Muscle of leg (tissue), 11 donors: ENCODE results near the gene MPHOSPH9. TPM values are rescaled to one million over a fixed set of nuclear protein-coding genes. Genes with fewer than 3 reads are reported as not detected.
"Not testable (repeated sequence)": the region's sequence is repeated elsewhere in the genome, so short reads cannot be mapped to it uniquely, and the experiment has no call there.

Experiments
- DNase-seq: peaks from one replicate; pipeline ENCODE4 v3.0.0; 2013
- H3K27ac ChIP-seq: one replicate; pipeline ENCODE4 v1.5.1; 2013; ENCODE audit warnings: mild to moderate bottlenecking, low read length, control low read depth
- H3K27me3 ChIP-seq: one replicate; pipeline ENCODE4 v1.6.1; 2013; ENCODE audit warnings: low read length; ENCODE audit not compliant: control insufficient read depth, insufficient read depth
- H3K36me3 ChIP-seq: one replicate; pipeline ENCODE4 v1.6.1; 2013; ENCODE audit warnings: low read length; ENCODE audit not compliant: control insufficient read depth, insufficient read depth
- H3K4me1 ChIP-seq: one replicate; pipeline ENCODE4 v1.6.1; 2013; ENCODE audit warnings: low read length; ENCODE audit not compliant: control insufficient read depth, insufficient read depth
- H3K4me3 ChIP-seq: one replicate; pipeline ENCODE4 v1.5.1; 2013; ENCODE audit warnings: low read length, control low read depth
- H3K9me3 ChIP-seq: replicated peaks from 2 replicates; pipeline ENCODE4 v1.6.1; 2013; ENCODE audit warnings: low read depth, low read length; ENCODE audit not compliant: control insufficient read depth
- WGBS: methylation state at CpG from one replicate; pipeline ENCODE4 v1.1.5; 2013; ENCODE audit warnings: missing lambda C conversion rate; ENCODE audit not compliant: insufficient coverage; 5-methylcytosine and 5-hydroxymethylcytosine counted together
- polyA plus RNA-seq, 8 donors: library from polyadenylated mRNA; unstranded; fragments of 120-200 nt; gene quantifications; one replicate each; pipeline versions ENCODE4 v1.2.1 to v1.2.3, GENCODE V29; 2013; ENCODE audit warnings: inconsistent platforms in 1 of 8, low replicate concordance in 1 of 8; ENCODE audit not compliant: insufficient read length in 8 of 8, insufficient read depth in 1 of 8
- total RNA-seq: library from RNA; stranded (reverse); fragments of 120-200 nt; gene quantifications from one replicate; pipeline ENCODE4 v1.2.4, GENCODE V29; 2013

Gene MPHOSPH9
- total and polyA plus RNA-seq, 9 donors: 14.6 to 37.5 (median 18.5) TPM

DNA sequence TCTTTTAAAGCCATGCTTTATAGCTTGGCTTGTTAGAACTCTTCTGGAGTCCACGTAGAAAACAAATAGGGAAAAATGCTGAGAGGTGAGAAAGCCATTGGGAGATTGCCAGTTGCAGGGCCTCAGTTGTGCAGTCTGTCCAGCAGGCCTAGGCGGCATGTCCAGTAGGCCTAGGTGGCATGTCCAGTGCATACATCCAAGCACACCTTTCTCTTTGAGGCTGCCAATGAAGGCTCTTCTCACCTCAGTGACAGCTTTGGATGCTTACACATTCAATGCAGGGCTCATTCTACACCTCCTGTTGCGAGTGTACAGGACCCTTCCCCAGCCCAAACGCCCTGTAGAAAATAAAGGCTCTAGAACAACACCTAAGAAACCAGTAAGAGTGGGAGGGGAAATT, 25.7 kb upstream of the MPHOSPH9 start:
- Histone ChIP-seq H3K27me3 (no peaks in the 10 kb centered on the region), H3K4me3 (no peak overlapping the region), H3K9me3 (no peaks in the 10 kb centered on the region), H3K4me1 (no peaks in the 10 kb centered on the region), H3K27ac (no peak overlapping the region), H3K36me3 (peaks cover 71% of the 10 kb centered on the region)
- no peak for DNase-seq
- WGBS: 78% methylated on average over 2 of the region's 4 CpGs

DNA sequence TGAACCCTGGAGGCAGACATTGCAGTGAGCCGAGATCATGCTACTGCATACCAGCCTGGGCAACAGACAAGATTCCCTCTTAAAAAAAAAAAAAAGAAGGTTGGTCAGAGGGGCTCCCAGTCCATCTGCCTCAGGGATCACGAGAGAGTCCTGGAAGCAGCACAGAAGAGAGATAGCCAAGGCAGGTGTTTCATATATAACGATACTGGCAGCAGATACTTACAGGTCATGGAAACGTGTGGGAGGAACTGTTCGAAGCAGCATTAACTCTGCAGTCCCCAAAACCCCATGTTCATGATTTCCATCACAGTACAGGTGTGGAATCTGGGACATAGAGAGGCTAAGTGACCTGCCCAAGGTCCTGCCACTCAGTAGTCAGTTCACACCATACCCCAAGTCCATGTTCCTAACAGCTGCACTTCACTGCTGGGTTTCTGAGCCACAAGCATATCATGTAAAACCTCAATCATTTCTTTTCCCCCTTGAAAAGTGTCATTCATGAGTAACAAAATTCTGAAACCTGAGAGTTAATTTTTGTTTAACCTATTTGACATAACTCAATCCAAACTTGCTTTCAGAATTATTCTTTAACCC, 22.0 kb upstream of the MPHOSPH9 start:
- H3K27me3 ChIP-seq: no peaks in the 10 kb centered on the region
- no peak overlapping the region for H3K4me3 ChIP-seq
- peaks cover 13% of the 10 kb centered on the region for H3K4me1 ChIP-seq
- no peak for DNase-seq
- peaks cover 55% of the 10 kb centered on the region for H3K36me3 ChIP-seq
- no CpG with 5 or more reads among the region's 5 CpGs for WGBS
- no peaks in the 10 kb centered on the region for H3K9me3 ChIP-seq
- no peak overlapping the region for H3K27ac ChIP-seq

DNA sequence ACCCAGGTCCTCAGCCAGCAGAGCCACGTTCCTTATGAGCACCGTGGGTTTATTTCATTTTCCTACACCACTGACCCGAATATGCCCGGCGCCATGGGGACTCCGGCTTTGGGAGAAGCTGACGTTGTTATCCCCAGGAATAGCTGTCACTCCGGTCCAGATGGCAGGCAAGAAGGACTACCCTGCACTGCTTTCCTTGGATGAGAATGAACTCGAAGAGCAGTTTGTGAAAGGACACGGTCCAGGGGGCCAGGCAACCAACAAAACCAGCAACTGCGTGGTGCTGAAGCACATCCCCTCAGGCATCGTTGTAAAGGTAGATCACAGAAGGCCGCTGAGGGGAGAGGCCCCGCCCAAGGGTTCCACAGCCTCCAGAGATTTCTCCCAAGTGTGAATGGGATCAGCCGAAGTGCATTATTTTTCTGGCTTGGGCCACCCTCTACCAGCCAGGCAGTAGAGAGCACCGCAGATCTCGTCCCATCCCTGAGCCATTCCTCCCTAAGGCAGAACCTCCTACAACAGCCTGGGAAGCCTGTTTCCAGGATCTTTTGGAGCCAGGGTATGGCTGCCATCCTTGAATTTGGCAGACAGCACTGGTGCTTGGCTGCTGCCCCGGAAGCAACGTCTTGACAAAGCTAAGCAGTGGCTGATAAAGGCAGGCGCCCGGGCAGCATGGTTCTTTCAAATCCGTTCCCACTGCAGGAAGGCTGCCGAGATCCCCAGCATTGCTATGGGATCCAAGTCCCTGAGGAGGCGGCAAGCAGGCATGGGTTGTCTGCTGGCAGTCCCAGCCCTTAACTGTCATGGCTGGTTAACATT, 20.9 kb upstream of the MPHOSPH9 start:
- H3K27ac ChIP-seq: no peak overlapping the region
- 78% methylated on average over 22 of the region's 24 CpGs for WGBS
- DNase-seq: peak; percentile 18
- H3K4me1 ChIP-seq: peaks cover 13% of the 10 kb centered on the region
- no peaks in the 10 kb centered on the region for H3K9me3 ChIP-seq
- no peaks in the 10 kb centered on the region for H3K27me3 ChIP-seq
- peaks cover 53% of the 10 kb centered on the region for H3K36me3 ChIP-seq
- no peak overlapping the region for H3K4me3 ChIP-seq

DNA sequence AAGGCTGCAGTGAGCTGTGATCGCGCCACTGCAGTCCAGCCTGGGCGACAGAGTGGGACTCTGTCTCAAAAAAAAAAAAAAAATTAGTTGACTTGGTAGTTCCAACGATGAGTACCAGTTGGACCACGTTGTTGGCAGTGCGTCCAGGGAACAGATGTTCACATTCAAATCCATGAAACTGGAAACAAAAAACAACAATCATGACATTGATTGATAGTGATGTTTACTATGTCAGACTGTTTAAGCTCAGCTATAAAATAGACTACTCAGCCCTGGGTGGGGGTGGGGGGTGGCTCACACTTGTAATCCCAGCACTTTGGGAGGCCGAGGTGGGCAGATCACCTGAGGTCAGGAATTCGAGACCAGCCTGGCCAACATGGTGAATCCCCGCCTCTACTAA, 19.4 kb upstream of the MPHOSPH9 start:
- not testable (repeated sequence) for H3K27me3 ChIP-seq, H3K9me3 ChIP-seq, H3K27ac ChIP-seq, H3K4me3 ChIP-seq
- H3K4me1 ChIP-seq: peaks cover 13% of the 10 kb centered on the region
- no CpG with 5 or more reads among the region's 9 CpGs for WGBS
- DNase-seq: peak; percentile 16
- peaks cover 42% of the 10 kb centered on the region for H3K36me3 ChIP-seq

DNA sequence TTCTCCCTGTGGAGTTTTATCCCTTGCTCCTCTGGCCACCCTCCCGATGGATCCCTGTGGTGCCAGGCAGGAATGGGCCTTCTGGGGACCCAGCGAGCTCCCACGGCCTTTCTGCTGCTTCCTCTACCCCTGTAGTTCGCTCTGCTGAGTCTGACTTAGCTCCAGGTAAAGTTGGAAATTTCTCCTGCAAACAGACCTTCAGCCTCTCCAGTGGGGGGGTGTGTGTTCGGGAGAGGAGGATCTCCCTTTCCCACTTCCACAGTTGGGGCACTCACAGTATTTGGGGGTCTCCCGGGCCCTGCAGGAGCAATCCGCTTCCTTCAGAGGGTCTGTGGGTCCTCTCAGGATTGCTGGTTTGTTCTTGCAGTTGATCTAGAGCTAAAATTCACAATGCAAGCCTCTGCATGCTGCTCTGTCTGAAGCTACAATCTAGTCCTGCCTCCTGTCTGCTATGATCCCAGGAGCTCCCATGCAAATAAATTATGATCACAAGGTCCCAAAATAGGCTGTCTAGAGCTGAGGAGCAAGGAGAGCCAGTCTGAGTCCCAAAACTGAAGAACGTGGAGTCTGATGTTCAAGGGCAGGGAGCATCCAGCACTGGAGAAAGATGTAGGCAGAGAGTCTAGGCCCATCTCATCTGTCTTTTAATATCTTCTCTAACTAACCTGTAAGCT, 18.6 kb upstream of the MPHOSPH9 start:
- WGBS: no CpG with 5 or more reads among the region's 8 CpGs
- no peak overlapping the region for H3K4me3 ChIP-seq

DNA sequence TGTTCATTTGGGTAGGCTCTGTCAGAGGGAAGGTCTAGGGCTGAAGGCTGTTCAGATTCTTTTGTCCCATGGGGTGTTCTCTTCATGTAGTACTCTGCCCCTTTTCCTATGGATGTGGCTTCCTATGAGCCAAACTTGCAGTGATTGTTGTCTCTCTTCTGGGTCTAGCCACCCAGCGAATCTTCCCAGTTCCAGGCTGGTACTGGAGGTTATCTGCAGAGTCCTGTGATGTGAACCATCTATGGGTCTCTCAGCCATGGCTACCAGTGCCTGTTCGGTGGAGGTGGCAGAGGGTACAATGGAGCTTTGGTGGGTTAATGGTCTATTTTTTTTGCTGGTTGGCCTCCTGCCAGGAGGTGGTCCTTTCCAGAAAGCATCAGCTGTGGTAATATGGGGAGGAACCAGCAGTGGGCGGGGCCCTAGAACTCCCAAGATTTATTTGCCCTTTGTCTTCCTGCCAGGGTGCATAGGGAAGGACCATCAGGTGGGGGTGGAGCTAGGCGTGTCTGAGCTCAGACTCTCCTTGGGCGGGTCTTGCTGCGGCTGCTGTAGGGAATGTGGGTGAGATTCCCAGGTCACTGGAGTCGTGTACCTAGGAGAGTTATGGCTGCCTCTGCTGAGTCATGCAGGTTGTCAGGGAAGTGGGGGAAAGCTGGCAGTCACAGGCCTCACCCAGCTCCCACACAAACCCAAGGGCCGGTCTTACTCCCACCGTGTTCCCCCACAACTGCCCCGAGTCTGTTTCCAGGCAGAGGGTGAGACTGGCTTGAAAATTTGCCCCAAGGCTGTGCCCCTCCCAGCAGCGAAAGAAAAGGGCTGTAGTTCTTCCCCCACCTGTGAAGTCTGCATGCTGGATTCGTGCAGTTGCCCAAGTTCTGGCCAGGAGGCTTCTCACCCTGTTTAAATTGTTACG, 17.8 kb upstream of the MPHOSPH9 start:
- no peaks in the 10 kb centered on the region for H3K27me3 ChIP-seq
- no peak overlapping the region for H3K27ac ChIP-seq
- no peak overlapping the region for H3K4me3 ChIP-seq
- H3K9me3 ChIP-seq: peaks cover 3% of the 10 kb centered on the region
- 82% methylated on average over 8 of the region's 13 CpGs for WGBS
- peaks cover 13% of the 10 kb centered on the region for H3K4me1 ChIP-seq
- DNase-seq: peak; percentile 13
- H3K36me3 ChIP-seq: peaks cover 37% of the 10 kb centered on the region

More for the DNA sequence above, 18.6 kb upstream of the MPHOSPH9 start:
- Histone ChIP-seq H3K27ac (no peak overlapping the region), H3K4me1 (peaks cover 13% of the 10 kb centered on the region), H3K27me3 (no peaks in the 10 kb centered on the region), H3K9me3 (peaks cover 3% of the 10 kb centered on the region), H3K36me3 (peaks cover 37% of the 10 kb centered on the region)
- no peak for DNase-seq

DNA sequence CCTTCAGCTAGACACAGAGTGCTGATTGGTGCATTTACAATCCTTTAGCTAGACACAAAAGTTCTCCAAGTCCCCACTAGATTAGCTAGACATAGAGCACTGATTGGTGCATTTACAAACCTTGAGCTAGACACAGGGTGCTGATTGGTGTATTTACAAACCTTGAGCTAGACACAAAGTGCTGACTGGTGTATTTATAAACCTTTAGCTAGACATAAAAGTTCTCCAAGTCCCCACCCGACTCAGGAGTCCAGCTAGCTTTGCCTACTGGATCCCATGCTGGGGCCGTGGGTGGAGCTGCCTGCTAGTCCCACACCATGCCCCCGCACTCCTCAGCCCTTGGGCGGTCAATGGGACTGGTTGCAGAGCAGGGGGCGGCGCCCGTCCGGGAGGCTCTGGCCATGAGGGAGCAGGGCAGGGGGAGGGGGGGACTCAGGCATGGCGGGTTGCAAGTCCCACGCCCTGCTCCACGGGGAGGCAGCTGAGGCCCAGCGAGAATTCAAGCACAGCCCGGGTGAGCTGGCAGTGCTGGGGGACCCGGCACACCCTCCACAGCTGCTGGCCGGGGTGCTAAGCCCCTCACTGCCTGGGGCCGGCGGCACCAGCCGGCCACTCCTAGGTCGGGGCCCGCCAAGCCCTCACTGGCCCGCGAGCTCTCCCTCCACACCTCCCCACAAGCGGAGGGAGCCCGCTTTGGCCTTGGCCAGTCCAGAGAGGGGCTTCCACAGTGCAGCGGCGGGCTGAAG, 16.2 kb upstream of the MPHOSPH9 start:
- peaks cover 28% of the 10 kb centered on the region for H3K36me3 ChIP-seq
- not testable (repeated sequence) for DNase-seq, H3K4me3 ChIP-seq, H3K9me3 ChIP-seq, H3K27me3 ChIP-seq, H3K27ac ChIP-seq
- peaks cover 13% of the 10 kb centered on the region for H3K4me1 ChIP-seq
- 97% methylated on average over 17 of the region's 26 CpGs for WGBS

DNA sequence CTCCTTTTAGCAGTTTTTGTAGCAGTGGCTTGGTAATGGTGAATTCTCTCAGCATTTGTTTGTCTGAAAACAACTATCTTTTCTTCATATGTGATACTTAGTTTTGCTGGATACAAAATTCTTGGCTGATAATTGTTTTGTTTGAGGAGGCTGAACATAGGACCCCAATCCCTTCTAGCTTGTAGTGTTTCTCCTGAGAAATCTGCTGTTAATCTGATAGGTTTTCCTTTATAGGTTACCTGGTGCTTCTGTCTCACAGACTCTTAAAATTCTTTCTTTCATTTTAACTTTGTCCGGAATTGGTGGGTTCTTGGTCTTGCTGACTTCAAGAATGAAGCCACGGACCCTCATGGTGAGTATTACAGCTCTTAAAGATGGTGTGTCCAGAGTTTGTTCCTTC, 15.2 kb upstream of the MPHOSPH9 start:
- not testable (repeated sequence) for H3K27ac ChIP-seq, H3K4me3 ChIP-seq, H3K9me3 ChIP-seq, H3K27me3 ChIP-seq, DNase-seq
- WGBS: 80% methylated on average over 1 of the region's 2 CpGs
- Histone ChIP-seq H3K4me1 (peaks cover 13% of the 10 kb centered on the region), H3K36me3 (peaks cover 21% of the 10 kb centered on the region)

DNA sequence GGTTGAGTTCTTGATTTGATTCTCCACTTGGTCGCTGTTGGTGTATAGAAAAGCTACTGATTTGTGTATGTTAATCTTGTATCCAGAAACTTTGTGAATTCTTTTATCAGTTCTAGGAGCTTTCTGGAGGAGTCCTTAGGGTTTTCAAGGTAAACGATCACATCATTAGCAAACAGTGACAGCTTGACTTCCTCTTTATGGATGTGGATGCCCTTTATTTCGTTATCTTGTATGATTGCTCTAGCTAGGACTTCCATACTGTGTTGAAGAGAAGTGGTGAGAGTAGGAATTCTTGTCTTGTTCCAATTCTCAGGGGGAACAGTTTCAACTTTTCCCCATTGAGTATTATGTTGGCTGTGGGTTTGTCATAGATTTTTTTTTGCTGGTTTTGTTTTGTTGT, 12.7 kb upstream of the MPHOSPH9 start:
- no peak overlapping the region for H3K27ac ChIP-seq
- WGBS: no CpG with 5 or more reads among the region's 3 CpGs
- peaks cover 21% of the 10 kb centered on the region for H3K36me3 ChIP-seq
- DNase-seq: no peak
- H3K9me3 ChIP-seq: peaks cover 3% of the 10 kb centered on the region
- H3K4me1 ChIP-seq: peaks cover 14% of the 10 kb centered on the region
- H3K27me3 ChIP-seq: no peaks in the 10 kb centered on the region
- no peak overlapping the region for H3K4me3 ChIP-seq
